ENCODE measurements around the gene DNER. TPM values are rescaled to one million over a fixed set of nuclear protein-coding genes. Genes with fewer than 3 reads are reported as not detected.

Gene DNER
- total and polyA plus RNA-seq, 2 experiments from 2014 or later = 4.7 to 8.8 TPM

DNA sequence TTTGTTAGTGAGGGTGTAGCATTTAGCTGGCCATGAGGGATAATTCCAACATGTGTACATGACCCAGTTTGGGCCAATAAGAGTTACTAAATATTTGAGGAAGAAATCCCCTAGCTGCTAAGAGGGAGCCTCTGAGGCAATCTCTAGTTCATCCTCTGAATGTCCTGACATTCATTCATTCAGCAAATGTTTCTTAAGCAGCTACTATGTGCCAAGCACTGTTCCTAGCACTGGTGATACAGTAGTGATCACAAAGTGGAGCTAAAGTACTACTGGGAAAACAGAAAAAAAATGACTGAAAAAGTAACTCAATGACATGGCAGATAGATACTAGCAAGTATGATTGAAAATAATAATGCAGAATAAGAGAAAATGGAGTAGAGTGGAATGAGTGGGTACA is 363.5 kb downstream of the DNER start:
- no peaks in the 10 kb centered on the region for H3K4me1 ChIP-seq (ENCODE audit: insufficient read depth)
- no peak overlapping the region for H3K4me2 ChIP-seq
- Mint-ChIP-seq H3K4me3 (no peak overlapping the region), H3K4me1 (no peaks in the 10 kb centered on the region), H3K36me3 (ENCODE audit: low read depth) (peaks cover 20% of the 10 kb centered on the region; the same call in 2 of the 3 replicates), H3K9me3 (peaks cover 29% of the 10 kb centered on the region), H3K27me3 (ENCODE audit: insufficient read depth, low read depth, poor library complexity) (peaks cover 3% of the 10 kb centered on the region), H3K27ac (no peak overlapping the region)
- H3K27ac ChIP-seq (ENCODE audit: low read depth) = no peak overlapping the region
- H3K9me2 ChIP-seq (ENCODE audit: insufficient read depth) = peaks cover 6% of the 10 kb centered on the region; the same call in 1 of the 2 replicates
- H3K79me2 ChIP-seq (replicated peaks; ENCODE audit: insufficient read depth) = no peaks in the 10 kb centered on the region
- TF ChIP-seq NANOG (IDR thresholded peaks at IDR 0.05; ENCODE audit: borderline replicate concordance) = no peak
- no peak for TF ChIP-seq EZH2phosphoT487 (IDR thresholded peaks at IDR 0.05; ENCODE audit: unreplicated experiment)
- TF ChIP-seq CREB1 (CRISPR knock-in tag; IDR thresholded peaks at IDR 0.05; ENCODE audit: low read depth) = no peak
- no peak for TF ChIP-seq EZH2 (IDR thresholded peaks at IDR 0.05; ENCODE audit: low read depth, unreplicated experiment)
- no peak for TF ChIP-seq POLR2AphosphoS5 (IDR thresholded peaks at IDR 0.05; ENCODE audit: low read depth)
- TF ChIP-seq ZNF331 (CRISPR knock-in tag; IDR thresholded peaks at IDR 0.05; ENCODE audit: low read depth) = no peak
- TF ChIP-seq, protein P1, sequence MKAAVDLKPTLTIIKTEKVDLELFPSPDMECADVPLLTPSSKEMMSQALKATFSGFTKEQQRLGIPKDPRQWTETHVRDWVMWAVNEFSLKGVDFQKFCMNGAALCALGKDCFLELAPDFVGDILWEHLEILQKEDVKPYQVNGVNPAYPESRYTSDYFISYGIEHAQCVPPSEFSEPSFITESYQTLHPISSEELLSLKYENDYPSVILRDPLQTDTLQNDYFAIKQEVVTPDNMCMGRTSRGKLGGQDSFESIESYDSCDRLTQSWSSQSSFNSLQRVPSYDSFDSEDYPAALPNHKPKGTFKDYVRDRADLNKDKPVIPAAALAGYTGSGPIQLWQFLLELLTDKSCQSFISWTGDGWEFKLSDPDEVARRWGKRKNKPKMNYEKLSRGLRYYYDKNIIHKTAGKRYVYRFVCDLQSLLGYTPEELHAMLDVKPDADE (IDR thresholded peaks at IDR 0.05) = no peak
- no peak overlapping the region for H3K4me3 ChIP-seq
- ATAC-seq (no peak), DNase-seq (ENCODE audit: low spot score) (no peak)
- H4K20me1 ChIP-seq (replicated peaks; ENCODE audit: insufficient read depth) = no peaks in the 10 kb centered on the region
- H3K36me3 ChIP-seq (ENCODE audit: insufficient read depth) = no peaks in the 10 kb centered on the region
- no peaks in the 10 kb centered on the region for H3K27me3 ChIP-seq (ENCODE audit: insufficient read depth)
- no peaks in the 10 kb centered on the region for H3F3A ChIP-seq (replicated peaks; ENCODE audit: low read depth)
- H2AFZ ChIP-seq = no peak overlapping the region

DNA sequence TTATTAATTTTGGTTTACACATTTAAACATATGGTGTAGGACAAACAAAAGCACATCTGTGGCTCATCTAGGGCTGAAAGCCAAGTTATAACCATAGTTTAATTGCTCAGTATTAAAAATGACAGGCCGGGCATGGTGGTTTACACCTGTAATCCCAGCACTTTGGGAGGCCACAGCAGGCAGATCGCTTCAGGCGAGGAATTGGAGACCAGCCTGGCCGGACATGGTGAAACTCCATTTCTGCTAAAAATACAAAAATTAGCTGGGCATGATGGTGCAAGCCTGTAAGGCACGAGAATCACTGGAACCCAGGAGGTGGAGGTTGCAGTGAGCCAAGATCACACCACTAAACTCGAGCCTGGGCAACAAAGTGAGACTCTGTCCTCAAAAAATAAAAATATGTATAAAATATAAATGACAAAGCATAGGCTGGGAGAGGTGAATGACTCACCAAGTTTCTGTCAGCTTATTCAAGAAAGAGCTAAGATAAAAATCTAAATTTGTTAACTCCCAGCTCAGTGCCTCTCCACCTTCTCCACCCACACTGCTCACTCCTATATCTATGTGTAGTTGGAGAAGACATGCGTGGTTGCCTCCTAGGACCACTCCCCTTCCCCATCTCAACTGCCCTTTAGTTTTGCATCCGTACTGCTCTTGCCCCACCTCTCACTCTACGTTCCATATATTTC is 364.1 kb downstream of the DNER start:
- Histone ChIP-seq H3K79me2 (replicated peaks; ENCODE audit: insufficient read depth) (no peaks in the 10 kb centered on the region), H3K4me2 (no peak overlapping the region), H3K4me3 (no peak overlapping the region), H3K27me3 (ENCODE audit: insufficient read depth) (no peaks in the 10 kb centered on the region), H3K4me1 (ENCODE audit: insufficient read depth) (no peaks in the 10 kb centered on the region), H3K9me2 (ENCODE audit: insufficient read depth) (peaks cover 6% of the 10 kb centered on the region; the same call in 1 of the 2 replicates), H3K27ac (ENCODE audit: low read depth) (no peak overlapping the region), H3F3A (replicated peaks; ENCODE audit: low read depth) (no peaks in the 10 kb centered on the region), H4K20me1 (replicated peaks; ENCODE audit: insufficient read depth) (no peaks in the 10 kb centered on the region), H2AFZ (no peak overlapping the region), H3K36me3 (ENCODE audit: insufficient read depth) (no peaks in the 10 kb centered on the region)
- no peak for DNase-seq (ENCODE audit: low spot score)
- Mint-ChIP-seq H3K4me1 (no peaks in the 10 kb centered on the region), H3K4me3 (no peak overlapping the region), H3K27ac (no peak overlapping the region), H3K36me3 (ENCODE audit: low read depth) (peaks cover 20% of the 10 kb centered on the region; the same call in 2 of the 3 replicates), H3K27me3 (ENCODE audit: insufficient read depth, low read depth, poor library complexity) (peaks cover 3% of the 10 kb centered on the region), H3K9me3 (peaks cover 29% of the 10 kb centered on the region)
- no peak for ATAC-seq
- no peak for TF ChIP-seq CREB1 (CRISPR knock-in tag; IDR thresholded peaks at IDR 0.05; ENCODE audit: low read depth)

DNA sequence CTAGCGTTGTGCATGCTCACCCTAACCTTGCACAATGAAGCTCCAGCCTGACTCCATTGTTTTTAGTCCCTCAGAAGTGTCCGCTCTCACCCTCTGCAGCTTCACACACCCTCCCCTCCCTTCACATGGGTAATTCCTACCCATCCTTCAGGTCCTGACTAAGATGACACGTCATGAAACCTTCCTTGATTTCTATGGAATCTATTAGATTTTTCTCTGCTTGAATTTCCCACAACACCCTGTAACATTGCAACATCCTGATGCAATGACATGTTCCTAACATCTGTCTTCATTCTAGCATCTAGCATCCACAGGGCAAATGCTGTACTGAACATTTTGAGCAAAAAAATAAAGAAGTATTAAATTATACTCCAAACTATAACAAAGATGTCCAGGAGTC is 366.2 kb downstream of the DNER start:
- Histone ChIP-seq H3K4me2 (no peak overlapping the region), H3F3A (replicated peaks; ENCODE audit: low read depth) (no peaks in the 10 kb centered on the region), H3K27me3 (ENCODE audit: insufficient read depth) (no peaks in the 10 kb centered on the region), H3K9me2 (ENCODE audit: insufficient read depth) (peaks cover 5% of the 10 kb centered on the region; the same call in 1 of the 2 replicates), H3K4me3 (no peak overlapping the region), H3K79me2 (replicated peaks; ENCODE audit: insufficient read depth) (no peaks in the 10 kb centered on the region), H3K36me3 (ENCODE audit: insufficient read depth) (no peaks in the 10 kb centered on the region), H3K27ac (ENCODE audit: low read depth) (no peak overlapping the region), H3K4me1 (ENCODE audit: insufficient read depth) (no peaks in the 10 kb centered on the region), H4K20me1 (replicated peaks; ENCODE audit: insufficient read depth) (no peaks in the 10 kb centered on the region), H2AFZ (no peak overlapping the region)
- H3K4me1 Mint-ChIP-seq = no peaks in the 10 kb centered on the region
- H3K36me3 Mint-ChIP-seq (ENCODE audit: low read depth) = peaks cover 20% of the 10 kb centered on the region; the same call in 2 of the 3 replicates
- H3K27me3 Mint-ChIP-seq (ENCODE audit: insufficient read depth, low read depth, poor library complexity) = peaks cover 3% of the 10 kb centered on the region
- H3K27ac Mint-ChIP-seq = no peak overlapping the region
- ATAC-seq (no peak), DNase-seq (ENCODE audit: low spot score) (no peak)
- no peak overlapping the region for H3K4me3 Mint-ChIP-seq
- peaks cover 29% of the 10 kb centered on the region for H3K9me3 Mint-ChIP-seq
- TF ChIP-seq ZNF114 (CRISPR knock-in tag; IDR thresholded peaks at IDR 0.05) = no peak
- TF ChIP-seq, protein P1 (IDR thresholded peaks at IDR 0.05) = no peak
- TF ChIP-seq STAT1 (IDR thresholded peaks at IDR 0.05; ENCODE audit: unreplicated experiment) = no peak
- TF ChIP-seq, protein P2, sequence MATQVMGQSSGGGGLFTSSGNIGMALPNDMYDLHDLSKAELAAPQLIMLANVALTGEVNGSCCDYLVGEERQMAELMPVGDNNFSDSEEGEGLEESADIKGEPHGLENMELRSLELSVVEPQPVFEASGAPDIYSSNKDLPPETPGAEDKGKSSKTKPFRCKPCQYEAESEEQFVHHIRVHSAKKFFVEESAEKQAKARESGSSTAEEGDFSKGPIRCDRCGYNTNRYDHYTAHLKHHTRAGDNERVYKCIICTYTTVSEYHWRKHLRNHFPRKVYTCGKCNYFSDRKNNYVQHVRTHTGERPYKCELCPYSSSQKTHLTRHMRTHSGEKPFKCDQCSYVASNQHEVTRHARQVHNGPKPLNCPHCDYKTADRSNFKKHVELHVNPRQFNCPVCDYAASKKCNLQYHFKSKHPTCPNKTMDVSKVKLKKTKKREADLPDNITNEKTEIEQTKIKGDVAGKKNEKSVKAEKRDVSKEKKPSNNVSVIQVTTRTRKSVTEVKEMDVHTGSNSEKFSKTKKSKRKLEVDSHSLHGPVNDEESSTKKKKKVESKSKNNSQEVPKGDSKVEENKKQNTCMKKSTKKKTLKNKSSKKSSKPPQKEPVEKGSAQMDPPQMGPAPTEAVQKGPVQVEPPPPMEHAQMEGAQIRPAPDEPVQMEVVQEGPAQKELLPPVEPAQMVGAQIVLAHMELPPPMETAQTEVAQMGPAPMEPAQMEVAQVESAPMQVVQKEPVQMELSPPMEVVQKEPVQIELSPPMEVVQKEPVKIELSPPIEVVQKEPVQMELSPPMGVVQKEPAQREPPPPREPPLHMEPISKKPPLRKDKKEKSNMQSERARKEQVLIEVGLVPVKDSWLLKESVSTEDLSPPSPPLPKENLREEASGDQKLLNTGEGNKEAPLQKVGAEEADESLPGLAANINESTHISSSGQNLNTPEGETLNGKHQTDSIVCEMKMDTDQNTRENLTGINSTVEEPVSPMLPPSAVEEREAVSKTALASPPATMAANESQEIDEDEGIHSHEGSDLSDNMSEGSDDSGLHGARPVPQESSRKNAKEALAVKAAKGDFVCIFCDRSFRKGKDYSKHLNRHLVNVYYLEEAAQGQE (IDR thresholded peaks at IDR 0.05; ENCODE audit: unreplicated experiment) = no peak
- no peak for TF ChIP-seq EZH2phosphoT487 (IDR thresholded peaks at IDR 0.05; ENCODE audit: unreplicated experiment)
- TF ChIP-seq POLR2AphosphoS5 (IDR thresholded peaks at IDR 0.05; ENCODE audit: low read depth) = no peak
- no peak for TF ChIP-seq JUNB (IDR thresholded peaks at IDR 0.05; ENCODE audit: unreplicated experiment)

Measured in GM23338 (cell line).